ENCODE results near the gene SIGLEC8. TPM values are rescaled to one million over a fixed set of nuclear protein-coding genes. Genes with fewer than 3 reads are reported as not detected.

Gene SIGLEC8
- not detected in 3 replicates for total RNA-seq (2021)
- Bru-seq, nascent RNA, result not detected
- long read RNA-seq, experiment 1, result 0 reads
- long read RNA-seq, experiment 2, result 0 reads
- long read RNA-seq, experiment 3, result 0 reads

DNA sequence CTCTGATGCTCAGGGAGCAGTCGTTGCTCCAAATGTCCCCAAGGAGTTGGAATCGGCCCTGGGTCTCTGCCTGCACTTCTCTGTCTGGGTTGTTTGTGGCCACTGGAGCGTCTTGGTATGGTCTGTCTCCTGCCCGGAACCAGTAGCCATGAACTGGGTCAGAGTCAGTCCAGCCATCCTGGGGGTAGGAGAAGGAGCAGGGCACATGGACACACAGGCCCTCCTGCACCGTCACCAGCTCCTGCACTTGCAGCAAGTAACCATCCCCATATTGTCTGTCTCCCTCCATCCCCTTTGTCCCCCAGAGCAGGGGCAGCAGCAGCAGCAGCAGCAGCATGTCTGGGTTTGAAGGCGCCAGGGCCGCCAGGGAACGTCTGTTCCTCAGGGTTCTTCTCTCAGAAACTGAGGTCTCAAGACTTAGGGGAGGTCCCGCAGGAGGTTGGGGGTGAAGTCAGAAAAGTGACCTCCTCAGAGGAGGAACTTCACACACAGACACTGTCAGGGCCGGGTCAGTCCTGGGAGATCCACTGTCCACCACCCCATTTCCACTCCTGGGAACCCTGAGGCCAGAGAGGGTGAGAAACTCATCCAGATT lies at the start of gene SIGLEC8:
Gene SIGLEC8, minus strand, starts transcription at position 404 of the 595 bp plus-strand sequence. Its CDS starts 67 bp downstream, at position 337.
- Mint-ChIP-seq H3K4me1 (0 out of 2 replicates have a peak, but pooled peaks cover 2% of the 10 kb centered on the region), H3K27me3 (ENCODE audit: low read depth) (peaks cover 25% of the 10 kb centered on the region)
- ATAC-seq, result no peak

DNA sequence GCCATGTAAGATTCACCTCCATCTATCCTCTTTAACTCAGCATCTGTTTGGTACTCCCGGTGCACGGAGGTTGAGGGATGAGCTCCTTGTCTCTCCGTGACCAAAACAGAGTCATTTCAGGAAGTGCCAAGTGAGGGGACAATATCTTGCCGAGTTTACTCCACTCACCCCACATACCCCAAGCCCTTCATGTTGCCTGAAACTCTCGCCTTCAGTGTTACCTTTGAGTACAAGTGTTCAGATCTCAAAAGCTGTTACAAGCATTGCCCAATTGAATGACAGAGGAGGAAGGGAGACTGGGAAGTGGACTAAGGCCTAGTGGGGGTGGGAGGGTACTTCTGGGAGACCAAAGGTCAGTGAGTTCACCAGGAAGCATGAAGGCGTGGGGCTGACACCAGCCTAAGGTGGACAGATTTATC lies 49.4 kb upstream of the SIGLEC8 start:
- ChIA-PET POLR2A (no interaction called here), CTCF (interaction anchor here (0.8 to 1.1 kb wide), 4 partner anchors 10 to 153 kb away, joined by 3 to 4 read pairs (median 3); no protein-coding TSS in a partner anchor)
- Mint-ChIP-seq H3K4me3 (no peak overlapping the region), H3K27me3 (ENCODE audit: low read depth) (peaks cover 44% of the 10 kb centered on the region), H3K9me3 (peaks cover 19% of the 10 kb centered on the region), H3K4me1 (no peaks in the 10 kb centered on the region), H3K27ac (no peak overlapping the region), H3K36me3 (no peaks in the 10 kb centered on the region)
- DNase-seq (ENCODE audit: low spot score), result no peak
- no peak for ATAC-seq
- TF ChIP-seq, protein P1, sequence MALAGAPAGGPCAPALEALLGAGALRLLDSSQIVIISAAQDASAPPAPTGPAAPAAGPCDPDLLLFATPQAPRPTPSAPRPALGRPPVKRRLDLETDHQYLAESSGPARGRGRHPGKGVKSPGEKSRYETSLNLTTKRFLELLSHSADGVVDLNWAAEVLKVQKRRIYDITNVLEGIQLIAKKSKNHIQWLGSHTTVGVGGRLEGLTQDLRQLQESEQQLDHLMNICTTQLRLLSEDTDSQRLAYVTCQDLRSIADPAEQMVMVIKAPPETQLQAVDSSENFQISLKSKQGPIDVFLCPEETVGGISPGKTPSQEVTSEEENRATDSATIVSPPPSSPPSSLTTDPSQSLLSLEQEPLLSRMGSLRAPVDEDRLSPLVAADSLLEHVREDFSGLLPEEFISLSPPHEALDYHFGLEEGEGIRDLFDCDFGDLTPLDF (CRISPR knock-in tag; IDR thresholded peaks at IDR 0.05), result no peak
- TF ChIP-seq SP1 (CRISPR knock-in tag; conservative IDR thresholded peaks at IDR 0.05) (no peak), SOX15 (CRISPR knock-in tag; IDR thresholded peaks at IDR 0.05) (no peak), PRRX2 (CRISPR knock-in tag; IDR thresholded peaks at IDR 0.05) (no peak), ZNF121 (CRISPR knock-in tag; IDR thresholded peaks at IDR 0.05) (no peak), ZNF317 (CRISPR knock-in tag; IDR thresholded peaks at IDR 0.05; ENCODE audit: borderline replicate concordance, low read depth) (no peak), MXD4 (CRISPR knock-in tag; IDR thresholded peaks at IDR 0.05; ENCODE audit: borderline replicate concordance) (no peak)
- TF ChIP-seq, protein P2, sequence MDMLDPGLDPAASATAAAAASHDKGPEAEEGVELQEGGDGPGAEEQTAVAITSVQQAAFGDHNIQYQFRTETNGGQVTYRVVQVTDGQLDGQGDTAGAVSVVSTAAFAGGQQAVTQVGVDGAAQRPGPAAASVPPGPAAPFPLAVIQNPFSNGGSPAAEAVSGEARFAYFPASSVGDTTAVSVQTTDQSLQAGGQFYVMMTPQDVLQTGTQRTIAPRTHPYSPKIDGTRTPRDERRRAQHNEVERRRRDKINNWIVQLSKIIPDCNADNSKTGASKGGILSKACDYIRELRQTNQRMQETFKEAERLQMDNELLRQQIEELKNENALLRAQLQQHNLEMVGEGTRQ (CRISPR knock-in tag; IDR thresholded peaks at IDR 0.05), result no peak
- TF ChIP-seq, protein P3, sequence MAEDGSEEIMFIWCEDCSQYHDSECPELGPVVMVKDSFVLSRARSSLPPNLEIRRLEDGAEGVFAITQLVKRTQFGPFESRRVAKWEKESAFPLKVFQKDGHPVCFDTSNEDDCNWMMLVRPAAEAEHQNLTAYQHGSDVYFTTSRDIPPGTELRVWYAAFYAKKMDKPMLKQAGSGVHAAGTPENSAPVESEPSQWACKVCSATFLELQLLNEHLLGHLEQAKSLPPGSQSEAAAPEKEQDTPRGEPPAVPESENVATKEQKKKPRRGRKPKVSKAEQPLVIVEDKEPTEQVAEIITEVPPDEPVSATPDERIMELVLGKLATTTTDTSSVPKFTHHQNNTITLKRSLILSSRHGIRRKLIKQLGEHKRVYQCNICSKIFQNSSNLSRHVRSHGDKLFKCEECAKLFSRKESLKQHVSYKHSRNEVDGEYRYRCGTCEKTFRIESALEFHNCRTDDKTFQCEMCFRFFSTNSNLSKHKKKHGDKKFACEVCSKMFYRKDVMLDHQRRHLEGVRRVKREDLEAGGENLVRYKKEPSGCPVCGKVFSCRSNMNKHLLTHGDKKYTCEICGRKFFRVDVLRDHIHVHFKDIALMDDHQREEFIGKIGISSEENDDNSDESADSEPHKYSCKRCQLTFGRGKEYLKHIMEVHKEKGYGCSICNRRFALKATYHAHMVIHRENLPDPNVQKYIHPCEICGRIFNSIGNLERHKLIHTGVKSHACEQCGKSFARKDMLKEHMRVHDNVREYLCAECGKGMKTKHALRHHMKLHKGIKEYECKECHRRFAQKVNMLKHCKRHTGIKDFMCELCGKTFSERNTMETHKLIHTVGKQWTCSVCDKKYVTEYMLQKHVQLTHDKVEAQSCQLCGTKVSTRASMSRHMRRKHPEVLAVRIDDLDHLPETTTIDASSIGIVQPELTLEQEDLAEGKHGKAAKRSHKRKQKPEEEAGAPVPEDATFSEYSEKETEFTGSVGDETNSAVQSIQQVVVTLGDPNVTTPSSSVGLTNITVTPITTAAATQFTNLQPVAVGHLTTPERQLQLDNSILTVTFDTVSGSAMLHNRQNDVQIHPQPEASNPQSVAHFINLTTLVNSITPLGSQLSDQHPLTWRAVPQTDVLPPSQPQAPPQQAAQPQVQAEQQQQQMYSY (CRISPR knock-in tag; IDR thresholded peaks at IDR 0.05), result no peak

More for the DNA sequence above, at the start of gene SIGLEC8:
- Mint-ChIP-seq H3K36me3 (no peaks in the 10 kb centered on the region), H3K9me3 (peaks cover 4% of the 10 kb centered on the region; the same call in 1 of the 2 replicates), H3K27ac (no peak within 1 kb of the TSS), H3K4me3 (no peak within 1 kb of the TSS)
- TF ChIP-seq, protein P4, sequence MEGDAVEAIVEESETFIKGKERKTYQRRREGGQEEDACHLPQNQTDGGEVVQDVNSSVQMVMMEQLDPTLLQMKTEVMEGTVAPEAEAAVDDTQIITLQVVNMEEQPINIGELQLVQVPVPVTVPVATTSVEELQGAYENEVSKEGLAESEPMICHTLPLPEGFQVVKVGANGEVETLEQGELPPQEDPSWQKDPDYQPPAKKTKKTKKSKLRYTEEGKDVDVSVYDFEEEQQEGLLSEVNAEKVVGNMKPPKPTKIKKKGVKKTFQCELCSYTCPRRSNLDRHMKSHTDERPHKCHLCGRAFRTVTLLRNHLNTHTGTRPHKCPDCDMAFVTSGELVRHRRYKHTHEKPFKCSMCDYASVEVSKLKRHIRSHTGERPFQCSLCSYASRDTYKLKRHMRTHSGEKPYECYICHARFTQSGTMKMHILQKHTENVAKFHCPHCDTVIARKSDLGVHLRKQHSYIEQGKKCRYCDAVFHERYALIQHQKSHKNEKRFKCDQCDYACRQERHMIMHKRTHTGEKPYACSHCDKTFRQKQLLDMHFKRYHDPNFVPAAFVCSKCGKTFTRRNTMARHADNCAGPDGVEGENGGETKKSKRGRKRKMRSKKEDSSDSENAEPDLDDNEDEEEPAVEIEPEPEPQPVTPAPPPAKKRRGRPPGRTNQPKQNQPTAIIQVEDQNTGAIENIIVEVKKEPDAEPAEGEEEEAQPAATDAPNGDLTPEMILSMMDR (IDR thresholded peaks at IDR 0.05), result no peak
- TF ChIP-seq, protein P5, sequence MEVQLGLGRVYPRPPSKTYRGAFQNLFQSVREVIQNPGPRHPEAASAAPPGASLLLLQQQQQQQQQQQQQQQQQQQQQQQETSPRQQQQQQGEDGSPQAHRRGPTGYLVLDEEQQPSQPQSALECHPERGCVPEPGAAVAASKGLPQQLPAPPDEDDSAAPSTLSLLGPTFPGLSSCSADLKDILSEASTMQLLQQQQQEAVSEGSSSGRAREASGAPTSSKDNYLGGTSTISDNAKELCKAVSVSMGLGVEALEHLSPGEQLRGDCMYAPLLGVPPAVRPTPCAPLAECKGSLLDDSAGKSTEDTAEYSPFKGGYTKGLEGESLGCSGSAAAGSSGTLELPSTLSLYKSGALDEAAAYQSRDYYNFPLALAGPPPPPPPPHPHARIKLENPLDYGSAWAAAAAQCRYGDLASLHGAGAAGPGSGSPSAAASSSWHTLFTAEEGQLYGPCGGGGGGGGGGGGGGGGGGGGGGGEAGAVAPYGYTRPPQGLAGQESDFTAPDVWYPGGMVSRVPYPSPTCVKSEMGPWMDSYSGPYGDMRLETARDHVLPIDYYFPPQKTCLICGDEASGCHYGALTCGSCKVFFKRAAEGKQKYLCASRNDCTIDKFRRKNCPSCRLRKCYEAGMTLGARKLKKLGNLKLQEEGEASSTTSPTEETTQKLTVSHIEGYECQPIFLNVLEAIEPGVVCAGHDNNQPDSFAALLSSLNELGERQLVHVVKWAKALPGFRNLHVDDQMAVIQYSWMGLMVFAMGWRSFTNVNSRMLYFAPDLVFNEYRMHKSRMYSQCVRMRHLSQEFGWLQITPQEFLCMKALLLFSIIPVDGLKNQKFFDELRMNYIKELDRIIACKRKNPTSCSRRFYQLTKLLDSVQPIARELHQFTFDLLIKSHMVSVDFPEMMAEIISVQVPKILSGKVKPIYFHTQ (CRISPR knock-in tag; IDR thresholded peaks at IDR 0.05), result no peak
- TF ChIP-seq, protein P6, sequence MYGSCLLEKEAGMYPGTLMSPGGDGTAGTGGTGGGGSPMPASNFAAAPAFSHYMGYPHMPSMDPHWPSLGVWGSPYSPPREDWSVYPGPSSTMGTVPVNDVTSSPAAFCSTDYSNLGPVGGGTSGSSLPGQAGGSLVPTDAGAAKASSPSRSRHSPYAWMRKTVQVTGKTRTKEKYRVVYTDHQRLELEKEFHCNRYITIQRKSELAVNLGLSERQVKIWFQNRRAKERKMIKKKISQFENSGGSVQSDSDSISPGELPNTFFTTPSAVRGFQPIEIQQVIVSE (CRISPR knock-in tag; IDR thresholded peaks at IDR 0.05; ENCODE audit: borderline replicate concordance), result no peak
- TF ChIP-seq ZNF232 (CRISPR knock-in tag; IDR thresholded peaks at IDR 0.05) (no peak), TEAD4 (CRISPR knock-in tag; IDR thresholded peaks at IDR 0.05) (no peak), ZNF416 (CRISPR knock-in tag; IDR thresholded peaks at IDR 0.05) (no peak)
- TF ChIP-seq, protein P7, sequence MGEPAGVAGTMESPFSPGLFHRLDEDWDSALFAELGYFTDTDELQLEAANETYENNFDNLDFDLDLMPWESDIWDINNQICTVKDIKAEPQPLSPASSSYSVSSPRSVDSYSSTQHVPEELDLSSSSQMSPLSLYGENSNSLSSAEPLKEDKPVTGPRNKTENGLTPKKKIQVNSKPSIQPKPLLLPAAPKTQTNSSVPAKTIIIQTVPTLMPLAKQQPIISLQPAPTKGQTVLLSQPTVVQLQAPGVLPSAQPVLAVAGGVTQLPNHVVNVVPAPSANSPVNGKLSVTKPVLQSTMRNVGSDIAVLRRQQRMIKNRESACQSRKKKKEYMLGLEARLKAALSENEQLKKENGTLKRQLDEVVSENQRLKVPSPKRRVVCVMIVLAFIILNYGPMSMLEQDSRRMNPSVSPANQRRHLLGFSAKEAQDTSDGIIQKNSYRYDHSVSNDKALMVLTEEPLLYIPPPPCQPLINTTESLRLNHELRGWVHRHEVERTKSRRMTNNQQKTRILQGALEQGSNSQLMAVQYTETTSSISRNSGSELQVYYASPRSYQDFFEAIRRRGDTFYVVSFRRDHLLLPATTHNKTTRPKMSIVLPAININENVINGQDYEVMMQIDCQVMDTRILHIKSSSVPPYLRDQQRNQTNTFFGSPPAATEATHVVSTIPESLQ (CRISPR knock-in tag; IDR thresholded peaks at IDR 0.05), result no peak
- ChIA-PET POLR2A (no interaction called here), CTCF (interaction anchor here (0.5 to 1.6 kb wide), 3 partner anchors 22 to 203 kb away, joined by 3 to 4 read pairs (median 3); no protein-coding TSS in a partner anchor)
- DNase-seq (ENCODE audit: low spot score), result no peak

All from WTC11 (cell line).